ENCODE results near the gene FAM229A.
A peak's percentile ranks its signal among the peaks of the same experiment; 100 is the strongest.
"Not testable (repeated sequence)": the region's sequence is repeated elsewhere in the genome, so short reads cannot be mapped to it uniquely, and the experiment has no call there.

Gene FAM229A
- total RNA-seq: 13.8 to 21.5 (median 18.3) reads per million in 4 donors

GRCh38 chr1:32362474-32363313, at the start of gene FAM229A, which contains the start of gene TSSK3:
Gene FAM229A (minus strand): TSS chr1:32362485. CDS start chr1:32362091, 394 bp downstream.
Gene TSSK3 (plus strand): TSS chr1:32362539. CDS start chr1:32362702, 163 bp downstream.
- DNase-seq: no peak

GRCh38 chr1:32411261-32411660, 49.0 kb upstream of the FAM229A start:
- no peak for DNase-seq

GRCh38 chr1:32406629-32407111, 44.4 kb upstream of the FAM229A start:
- DNase-seq: no peak

- DNase-seq: no peak
Measured at GRCh38 chr1:32405672-32406467, 43.6 kb upstream of the FAM229A start.

DNA sequence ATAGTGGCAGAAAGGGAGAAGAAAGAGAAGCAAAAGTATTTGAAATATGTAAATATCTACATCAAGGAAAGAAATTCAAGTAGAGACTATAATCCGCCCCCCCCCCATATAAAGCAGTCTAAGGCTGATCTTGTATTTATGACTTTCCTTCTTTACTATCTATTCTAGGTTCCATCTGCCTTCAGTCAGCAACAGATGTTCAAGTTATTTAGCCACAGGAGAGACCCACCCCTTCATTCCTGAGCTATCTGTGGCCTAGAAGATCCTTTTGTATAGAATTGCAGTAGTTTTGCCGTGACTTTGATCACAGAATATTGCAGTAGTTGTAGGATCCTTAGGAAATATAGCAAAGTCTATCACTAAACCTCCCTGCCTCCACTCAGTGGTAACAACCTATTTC, 42.7 kb upstream of the FAM229A start:
- no peak for DNase-seq

DNA sequence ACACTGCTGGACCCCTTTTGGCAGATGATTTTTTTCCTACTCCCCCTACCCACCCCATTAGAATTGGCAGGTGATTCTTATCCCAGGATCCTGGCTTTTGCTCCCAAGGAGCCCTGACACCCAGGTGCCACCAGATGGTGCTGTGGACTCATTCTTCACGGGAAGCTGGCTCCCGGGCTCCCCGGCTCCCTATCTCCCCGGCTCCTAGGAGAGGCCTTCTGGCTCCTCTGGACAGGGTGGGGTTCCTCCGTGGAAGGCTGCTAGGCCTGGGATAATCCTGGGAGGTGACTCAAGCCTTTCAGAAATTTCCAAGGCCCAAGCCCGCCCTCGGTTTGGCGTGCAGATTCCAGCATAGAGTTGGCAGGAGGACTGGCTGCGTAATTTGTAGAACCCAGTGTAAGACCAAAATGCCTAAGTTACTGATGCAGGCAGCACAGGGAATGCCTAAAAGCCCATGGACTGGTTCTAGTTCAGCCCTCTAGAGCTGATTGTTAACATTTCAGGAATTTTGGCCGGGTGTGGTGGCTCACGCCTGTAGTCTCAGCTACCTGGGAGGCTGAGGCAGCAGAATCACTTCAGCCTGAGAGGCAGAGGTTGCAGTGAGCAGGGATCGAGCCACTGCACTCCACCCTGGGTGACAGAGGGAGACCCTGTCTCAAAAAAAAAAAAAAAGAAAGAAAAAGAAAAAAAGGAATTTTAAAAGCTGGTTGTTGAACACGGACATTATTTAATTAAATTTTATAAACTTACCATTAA, 38.8 kb upstream of the FAM229A start:
- DNase-seq: peak; percentile 24 to 50 (median 31)

DNA sequence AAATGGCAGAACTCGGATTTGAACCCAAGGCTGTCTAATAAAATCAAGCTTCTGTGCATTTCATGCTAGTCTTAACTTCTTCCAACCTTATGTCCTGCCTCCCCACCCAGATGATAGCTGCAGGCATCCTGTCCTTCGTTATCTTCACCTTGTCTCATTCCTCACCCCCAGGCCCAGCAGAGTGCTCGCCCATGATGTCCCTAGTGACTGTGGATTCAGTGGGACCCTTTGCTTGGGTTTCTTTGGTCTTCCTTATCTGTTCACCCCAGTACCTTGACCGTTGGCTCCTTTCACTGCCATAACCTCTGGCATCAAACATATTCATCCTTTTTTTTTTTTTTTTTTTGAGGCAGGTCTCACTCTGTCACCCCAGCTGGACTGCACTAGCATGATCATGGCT, 37.6 kb upstream of the FAM229A start:
- no peak for DNase-seq

DNA sequence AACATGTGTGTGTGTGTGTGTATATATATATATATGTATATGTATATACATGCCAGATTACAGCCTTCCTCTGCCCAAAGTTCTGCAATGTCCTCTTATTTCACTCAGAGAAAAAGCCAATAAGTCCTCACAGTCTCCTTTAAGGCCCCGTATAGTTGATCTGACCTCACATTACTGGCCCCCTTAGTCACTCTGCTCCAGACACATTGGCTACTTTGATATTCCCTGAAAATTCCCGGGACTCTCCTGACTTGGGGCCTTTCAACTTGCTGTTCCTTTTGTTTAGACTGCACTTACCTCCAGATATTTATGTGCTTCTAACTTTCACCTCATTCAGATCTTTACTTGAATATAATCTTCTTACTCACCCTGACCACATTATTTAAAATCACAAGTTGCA, 36.1 kb upstream of the FAM229A start:
- no peak for DNase-seq

GRCh38 chr1:32396524-32396923, 34.2 kb upstream of the FAM229A start:
- DNase-seq: not testable (repeated sequence)

GRCh38 chr1:32394890-32395432, 32.7 kb upstream of the FAM229A start:
- no peak for DNase-seq

- DNase-seq: peak; percentile 94 to 98 (median 97)
Measured at GRCh38 chr1:32394141-32394889, 32.0 kb upstream of the FAM229A start, which contains the start of gene BSDC1. Gene BSDC1 (minus strand): TSS chr1:32394441. CDS start chr1:32394414, 27 bp downstream.

- DNase-seq: no peak
Measured at GRCh38 chr1:32393832-32394140, 31.5 kb upstream of the FAM229A start.

DNA sequence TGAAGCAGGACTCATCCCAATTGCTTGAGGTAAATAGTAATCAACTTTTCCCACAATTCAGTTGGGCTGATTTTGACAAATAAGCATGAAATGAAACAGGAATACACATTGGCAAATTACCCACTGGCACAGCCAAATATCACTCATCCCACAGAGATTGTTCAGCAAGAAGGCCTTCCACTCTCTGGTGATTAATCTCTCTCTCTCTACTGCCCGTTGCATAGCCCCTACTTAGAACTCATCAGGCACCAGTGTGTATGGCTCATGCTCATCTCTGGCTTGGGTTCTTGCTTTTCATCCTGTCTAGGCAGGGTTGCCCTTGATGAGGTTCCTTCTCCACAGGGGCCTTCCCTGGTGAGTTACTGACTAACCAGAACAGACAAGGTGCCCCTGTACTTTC, 30.9 kb upstream of the FAM229A start:
- no peak for DNase-seq

- DNase-seq: no peak
Measured at GRCh38 chr1:32392325-32392724, 30.0 kb upstream of the FAM229A start.

DNA sequence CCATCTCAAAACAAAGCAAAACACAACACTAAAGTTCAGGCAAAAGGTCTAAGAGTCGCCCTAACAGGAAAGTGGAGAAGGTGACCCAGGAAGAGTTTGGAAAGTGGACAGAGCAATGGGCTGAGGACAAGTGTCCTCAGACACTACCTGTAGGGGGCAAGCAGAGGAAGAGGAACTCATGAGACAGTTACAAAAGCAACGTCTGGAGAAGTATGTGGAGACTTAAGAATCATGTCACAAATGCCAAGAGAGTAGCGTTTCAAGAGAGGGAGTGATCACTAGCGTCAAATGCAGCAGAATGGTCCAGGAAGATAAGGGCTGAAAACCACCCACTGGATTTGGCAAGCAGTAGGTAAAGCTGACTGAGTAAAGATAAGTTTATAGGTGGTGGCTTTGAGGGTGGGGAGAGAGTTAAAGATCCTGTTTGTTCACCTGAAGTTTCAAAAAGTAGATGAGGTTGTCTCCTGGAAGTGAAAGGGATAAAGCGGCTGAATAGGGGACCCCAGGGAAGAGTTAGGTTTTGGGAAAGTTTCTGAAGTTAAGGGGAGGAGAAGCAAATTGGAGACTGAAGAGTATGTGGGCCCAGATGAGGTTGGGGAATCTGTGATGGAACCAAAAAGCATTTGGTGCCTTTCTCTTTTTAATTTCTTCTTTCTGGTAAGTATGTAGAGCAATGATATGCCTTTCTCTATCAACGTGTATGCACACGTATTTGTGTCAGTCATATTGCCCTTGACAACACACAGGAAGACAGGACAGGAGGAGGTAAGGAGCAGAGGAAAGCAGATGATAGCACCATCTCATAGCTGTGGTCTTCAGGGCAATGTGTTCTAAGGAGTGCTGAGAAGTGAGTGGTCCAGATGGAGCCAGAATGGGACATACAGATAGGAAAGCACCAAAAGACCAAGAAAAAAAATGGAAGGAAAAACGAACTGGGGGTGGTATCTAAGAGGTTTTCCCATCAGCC, 28.9 kb upstream of the FAM229A start:
- no peak for DNase-seq

GRCh38 chr1:32388641-32389040, 26.4 kb upstream of the FAM229A start:
- DNase-seq: no peak

- no peak for DNase-seq
Measured at GRCh38 chr1:32386676-32387392, 24.5 kb upstream of the FAM229A start.

- DNase-seq: no peak
Measured at GRCh38 chr1:32380057-32380456, 17.8 kb upstream of the FAM229A start.

GRCh38 chr1:32377541-32378220, 15.4 kb upstream of the FAM229A start:
- no peak for DNase-seq

All from T-helper 1 cell (primary cell).